Measurements from ENCODE around the gene NEDD4.
"Not testable (repeated sequence)": the region's sequence is repeated elsewhere in the genome, so short reads cannot be mapped to it uniquely, and the experiment has no call there.

GRCh38 chr15:56006371-56006770 is 13.0 kb upstream of the NEDD4 start:
- TF ChIP-seq CTCF, POLR2A (IDR thresholded peaks at IDR 0.05): not testable (repeated sequence)

Measured in lower leg skin (tissue), 3 donors.